A549 (cell line): ENCODE results near the gene HIKESHI. TPM values are rescaled to one million over a fixed set of nuclear protein-coding genes. Genes with fewer than 3 reads are reported as not detected.

Experiments used
- ATAC-seq, 2 experiments: fragments of 200-7000 bp in 1 of 2; fragments of >200 bp in 1 of 2; cut with Nextera tagmentation in 1 of 2; cut with Tn5 transposase in 1 of 2; 3 replicates each; pipeline versions ENCODE4 v1.8.0 to v1.9.1; 2018 to 2020; ENCODE audit warnings: mild to moderate bottlenecking in 1 of 2, moderate library complexity in 1 of 2
- CTCF ChIA-PET: fragments of 300-600 bp; sonication (Branson Sonifier 250); formaldehyde crosslinking; extraction: SDS; loops from one replicate; lab custom pipeline; 2021; ENCODE audit warnings: antibody characterized with exemption, inconsistent platforms; lab: Yijun Ruan, JAX
- POLR2A ChIA-PET: fragments of 350-600 bp; formaldehyde crosslinking; extraction: SDS; loops from one replicate; lab custom pipeline; 2021; ENCODE audit warnings: antibody characterized with exemption, inconsistent platforms; lab: Yijun Ruan, JAX
- DNase-seq, 2 experiments: peaks; one replicate each; pipeline versions ENCODE4 v3.0.0 to v3.0.0-alpha.2; 2011 to 2016; ENCODE audit warnings: low read depth in 1 of 2, low spot score in 1 of 2
- FAIRE-seq: peaks from 2 replicates; lab custom pipeline; 2011; peaks lifted over from hg19 to GRCh38; lab: Jason Lieb, UNC
- H3K27ac ChIP-seq, 2 experiments: fragments of >200 bp; sonication (Bioruptor Twin); formaldehyde crosslinking; 3 replicates each; pipeline ENCODE4 v1.5.1; 2016 to 2017
- H3K4me1 ChIP-seq: fragments of >200 bp; sonication (Bioruptor Twin); formaldehyde crosslinking; 3 replicates; pipeline ENCODE4 v1.6.1; 2016
- H3K4me2 ChIP-seq: fragments of >200 bp; sonication (Bioruptor Twin); formaldehyde crosslinking; 3 replicates; pipeline ENCODE4 v1.6.1; 2016
- H3K4me3 ChIP-seq: fragments of >200 bp; sonication (Bioruptor Twin); formaldehyde crosslinking; 3 replicates; pipeline ENCODE4 v1.5.1; 2016
- H3K9me3 ChIP-seq: fragments of >200 bp; sonication (Bioruptor Twin); formaldehyde crosslinking; 3 replicates; pipeline ENCODE4 v1.6.1; 2016
- EP300 ChIP-seq, 2 experiments: fragments of >200 bp; sonication (Bioruptor Twin); formaldehyde crosslinking; IDR thresholded peaks; 2 replicates in 1 of 2; 3 replicates in 1 of 2; pipeline ENCODE4 v1.6.1; 2016 to 2017
- ESRRA ChIP-seq: fragments of 150-350 bp; IDR thresholded peaks from 2 replicates; pipeline ENCODE4 v1.6.1; 2014; ENCODE audit warnings: mild to moderate bottlenecking, low read length, borderline replicate concordance
- FOXS1 ChIP-seq: fragments of 250-450 bp; sonication (Bioruptor Pico); IDR thresholded peaks from 2 replicates; pipeline ENCODE4 v1.5.0; 2020; ENCODE audit warnings: mild to moderate bottlenecking, moderate library complexity
- GATA3 ChIP-seq: IDR thresholded peaks from 2 replicates; pipeline ENCODE4 v1.6.1; 2012; ENCODE audit warnings: borderline replicate concordance
- JUN ChIP-seq, 2 experiments: fragments of >200 bp; sonication (Bioruptor Twin); formaldehyde crosslinking; IDR thresholded peaks; 2 replicates in 1 of 2; 3 replicates in 1 of 2; pipeline ENCODE4 v1.6.1; 2016 to 2017
- NFE2L2 ChIP-seq: fragments of 150-350 bp; conservative IDR thresholded peaks from 2 replicates; pipeline ENCODE4 v1.6.1; 2014; ENCODE audit warnings: low read length
- NPAS2 ChIP-seq: fragments of 250-450 bp; sonication (Bioruptor Pico); IDR thresholded peaks from 2 replicates; pipeline ENCODE4 v1.8.0; 2022; ENCODE audit warnings: mild to moderate bottlenecking, moderate library complexity, borderline replicate concordance
- NR3C1 ChIP-seq: fragments of >200 bp; sonication (Bioruptor Twin); formaldehyde crosslinking; IDR thresholded peaks from 3 replicates; pipeline ENCODE4 v1.6.1; 2017
- RCOR1 ChIP-seq: fragments of 150-350 bp; IDR thresholded peaks from 2 replicates; pipeline ENCODE4 v1.6.1; 2014; ENCODE audit warnings: antibody characterized with exemption, low read length, low read depth
- RNF2 ChIP-seq: fragments of 200-600 bp; sonication (generic); IDR thresholded peaks from 2 replicates; pipeline ENCODE4 v1.6.1; 2016; ENCODE audit warnings: low read depth, mild to moderate bottlenecking, antibody characterized with exemption, moderate library complexity, borderline replicate concordance
- SMC3 ChIP-seq: fragments of >200 bp; sonication (Bioruptor Twin); formaldehyde crosslinking; IDR thresholded peaks from 3 replicates; pipeline ENCODE4 v1.6.1; 2018; ENCODE audit warnings: inconsistent platforms
- TFCP2L1 ChIP-seq: fragments of 250-450 bp; sonication (Bioruptor Pico); IDR thresholded peaks from 2 replicates; pipeline ENCODE4 v1.5.0; 2021; ENCODE audit warnings: mild to moderate bottlenecking
- TP53 ChIP-seq: fragments of 250-450 bp; sonication (Bioruptor Pico); IDR thresholded peaks from 2 replicates; pipeline ENCODE4 v1.5.0; 2021; ENCODE audit warnings: mild to moderate bottlenecking, moderate library complexity
- ZC3H11A ChIP-seq: fragments of 450-650 bp; IDR thresholded peaks from 2 replicates; pipeline ENCODE4 v1.6.1; 2014; ENCODE audit warnings: antibody characterized with exemption, mild to moderate bottlenecking
- ZFP36 ChIP-seq: fragments of 450-650 bp; IDR thresholded peaks from 2 replicates; pipeline ENCODE4 v1.6.1; 2014; ENCODE audit warnings: borderline replicate concordance; ENCODE audit not compliant: partially characterized antibody
- WGBS: methylation state at CpG from one replicate; pipeline ENCODE4 v1.1.6; 2017; ENCODE audit errors: missing lambda C conversion rate; 5-methylcytosine and 5-hydroxymethylcytosine counted together
- polyA plus RNA-seq, 4 experiments: library from polyadenylated mRNA; depleted of rRNA in 3 of 4; stranded (reverse); fragments of >200 nt; fragmentation: RNase III in 1 of 4; extraction: RNeasy Plus Mini Kit Qiagen cat#74134 plus additional on column Dnase treatment in 1 of 4; gene quantifications; 2 replicates in 3 of 4; 3 replicates in 1 of 4; pipeline ENCODE4 v1.2.3, GENCODE V29; 2011 to 2017
- TF ChIP-seq, protein P1 (sequence below): fragments of >200 bp; sonication (Bioruptor Twin); formaldehyde crosslinking; IDR thresholded peaks from 3 replicates; pipeline ENCODE4 v1.5.1; 2016
- TF ChIP-seq, protein P2 (sequence below): fragments of 200-600 bp; sonication (generic); IDR thresholded peaks from 2 replicates; pipeline ENCODE4 v1.6.1; 2016; ENCODE audit warnings: antibody characterized with exemption, mild to moderate bottlenecking, moderate library complexity

The HIKESHI gene
- polyA plus RNA-seq, 2 of the 4 experiments (the other 2 are of a cell fraction) = 39.6 to 101 TPM

DNA sequence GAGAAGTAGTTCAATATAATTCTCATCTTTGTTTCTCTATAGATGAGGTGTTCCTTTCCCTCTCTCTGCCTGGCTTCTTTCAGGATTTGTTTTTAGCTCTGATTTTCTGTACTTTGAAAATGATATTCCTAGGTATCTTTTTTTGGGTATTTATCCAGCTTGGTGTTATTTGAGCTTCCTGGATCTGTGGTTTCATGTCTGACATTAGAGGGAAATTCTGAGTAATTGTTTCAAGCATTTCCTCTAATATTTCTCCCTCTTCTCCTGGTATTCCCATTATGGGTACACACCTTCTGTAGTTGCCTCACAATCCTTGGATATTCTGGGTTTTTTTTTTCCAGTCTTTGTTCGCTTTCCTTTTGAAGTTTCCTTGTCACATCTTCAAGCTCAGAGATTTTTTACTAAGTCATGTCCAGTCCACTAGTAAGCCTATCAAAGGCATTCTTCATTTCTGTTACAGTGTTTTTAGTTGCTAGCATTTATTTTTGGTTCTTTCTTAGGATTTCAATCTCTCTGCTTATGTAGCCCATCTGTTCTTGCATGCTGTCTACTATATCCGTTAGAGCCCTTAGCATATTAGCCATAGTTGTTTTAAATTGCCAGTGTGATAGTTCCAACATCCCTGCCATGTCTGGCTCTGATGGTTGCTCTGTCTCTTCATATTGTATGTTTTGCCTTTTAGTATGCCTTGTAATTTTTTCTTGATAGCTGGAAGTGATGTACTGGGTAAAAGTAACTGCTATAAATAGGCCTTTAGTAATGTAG is 78.4 kb downstream of the HIKESHI start:
- CTCF ChIA-PET = no interaction called here
- TF ChIP-seq FOXS1 (CRISPR knock-in tag) (no peak), NFE2L2 (no peak), RCOR1 (no peak), GATA3 (no peak)
- Histone ChIP-seq H3K4me2 (no peak overlapping the region), H3K4me1 (no peaks in the 10 kb centered on the region), H3K27ac (no peak overlapping the region), H3K4me3 (no peak overlapping the region), H3K9me3 (no peaks in the 10 kb centered on the region)
- ATAC-seq (no peak), DNase-seq (no peak), FAIRE-seq (no peak)
- WGBS = 87% methylated on average over 2 of the region's 2 CpGs
- POLR2A ChIA-PET = no interaction called here

DNA sequence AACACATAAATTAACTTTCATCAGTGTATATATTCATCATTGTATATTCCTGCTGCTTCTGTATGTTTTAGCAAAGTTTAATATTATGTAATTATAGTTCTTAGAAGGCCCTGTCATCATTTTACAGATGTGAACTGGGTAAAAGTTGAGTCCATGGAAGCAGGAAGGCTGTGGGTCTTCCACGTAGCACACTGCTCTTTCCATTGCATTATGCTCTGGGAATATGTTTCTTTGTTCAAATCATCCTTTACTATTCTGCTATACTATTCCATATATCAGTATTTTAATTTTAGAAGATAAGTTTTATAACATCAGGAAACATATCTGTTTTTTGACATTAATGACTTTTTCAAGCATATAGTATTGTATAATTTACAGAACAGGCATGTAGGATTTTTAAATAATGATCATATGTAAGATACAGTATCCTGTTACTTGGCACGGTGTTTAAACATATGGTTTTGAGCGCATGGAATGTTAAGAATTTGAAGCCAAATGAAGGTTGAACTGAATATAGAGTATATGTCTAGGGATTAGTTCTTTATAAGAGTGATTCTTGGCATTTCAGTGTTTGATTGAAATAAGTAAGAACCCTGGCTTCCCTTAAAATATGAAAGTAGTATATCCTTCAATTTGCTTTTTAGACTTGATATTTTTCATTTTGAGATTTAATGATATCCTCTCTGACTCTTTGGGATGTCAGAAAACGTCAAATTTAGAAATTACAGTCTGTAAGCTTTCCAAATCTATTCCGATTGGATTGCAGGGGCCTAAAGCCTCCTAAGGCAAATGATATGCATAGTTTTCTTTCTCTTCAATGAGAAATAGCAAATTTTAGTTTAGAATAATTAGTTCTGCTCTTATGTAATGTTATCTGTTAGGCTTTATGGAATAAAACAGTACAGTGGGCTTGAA is 81.3 kb downstream of the HIKESHI start:
- Histone ChIP-seq H3K9me3 (no peaks in the 10 kb centered on the region), H3K4me1 (no peaks in the 10 kb centered on the region), H3K4me3 (no peak overlapping the region), H3K27ac (no peak overlapping the region), H3K4me2 (no peak overlapping the region)
- TF ChIP-seq, protein P1, sequence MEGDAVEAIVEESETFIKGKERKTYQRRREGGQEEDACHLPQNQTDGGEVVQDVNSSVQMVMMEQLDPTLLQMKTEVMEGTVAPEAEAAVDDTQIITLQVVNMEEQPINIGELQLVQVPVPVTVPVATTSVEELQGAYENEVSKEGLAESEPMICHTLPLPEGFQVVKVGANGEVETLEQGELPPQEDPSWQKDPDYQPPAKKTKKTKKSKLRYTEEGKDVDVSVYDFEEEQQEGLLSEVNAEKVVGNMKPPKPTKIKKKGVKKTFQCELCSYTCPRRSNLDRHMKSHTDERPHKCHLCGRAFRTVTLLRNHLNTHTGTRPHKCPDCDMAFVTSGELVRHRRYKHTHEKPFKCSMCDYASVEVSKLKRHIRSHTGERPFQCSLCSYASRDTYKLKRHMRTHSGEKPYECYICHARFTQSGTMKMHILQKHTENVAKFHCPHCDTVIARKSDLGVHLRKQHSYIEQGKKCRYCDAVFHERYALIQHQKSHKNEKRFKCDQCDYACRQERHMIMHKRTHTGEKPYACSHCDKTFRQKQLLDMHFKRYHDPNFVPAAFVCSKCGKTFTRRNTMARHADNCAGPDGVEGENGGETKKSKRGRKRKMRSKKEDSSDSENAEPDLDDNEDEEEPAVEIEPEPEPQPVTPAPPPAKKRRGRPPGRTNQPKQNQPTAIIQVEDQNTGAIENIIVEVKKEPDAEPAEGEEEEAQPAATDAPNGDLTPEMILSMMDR = no peak
- TF ChIP-seq RNF2 (no peak), EP300 (IDR thresholded peaks at IDR 0.05) (no peak), ZFP36 (no peak), TP53 (CRISPR knock-in tag) (no peak), NPAS2 (CRISPR knock-in tag) (no peak), TFCP2L1 (CRISPR knock-in tag) (no peak), JUN (IDR thresholded peaks at IDR 0.05) (no peak), ESRRA (no peak), NR3C1 (no peak), SMC3 (no peak), ZC3H11A (no peak)
- TF ChIP-seq, protein P2, sequence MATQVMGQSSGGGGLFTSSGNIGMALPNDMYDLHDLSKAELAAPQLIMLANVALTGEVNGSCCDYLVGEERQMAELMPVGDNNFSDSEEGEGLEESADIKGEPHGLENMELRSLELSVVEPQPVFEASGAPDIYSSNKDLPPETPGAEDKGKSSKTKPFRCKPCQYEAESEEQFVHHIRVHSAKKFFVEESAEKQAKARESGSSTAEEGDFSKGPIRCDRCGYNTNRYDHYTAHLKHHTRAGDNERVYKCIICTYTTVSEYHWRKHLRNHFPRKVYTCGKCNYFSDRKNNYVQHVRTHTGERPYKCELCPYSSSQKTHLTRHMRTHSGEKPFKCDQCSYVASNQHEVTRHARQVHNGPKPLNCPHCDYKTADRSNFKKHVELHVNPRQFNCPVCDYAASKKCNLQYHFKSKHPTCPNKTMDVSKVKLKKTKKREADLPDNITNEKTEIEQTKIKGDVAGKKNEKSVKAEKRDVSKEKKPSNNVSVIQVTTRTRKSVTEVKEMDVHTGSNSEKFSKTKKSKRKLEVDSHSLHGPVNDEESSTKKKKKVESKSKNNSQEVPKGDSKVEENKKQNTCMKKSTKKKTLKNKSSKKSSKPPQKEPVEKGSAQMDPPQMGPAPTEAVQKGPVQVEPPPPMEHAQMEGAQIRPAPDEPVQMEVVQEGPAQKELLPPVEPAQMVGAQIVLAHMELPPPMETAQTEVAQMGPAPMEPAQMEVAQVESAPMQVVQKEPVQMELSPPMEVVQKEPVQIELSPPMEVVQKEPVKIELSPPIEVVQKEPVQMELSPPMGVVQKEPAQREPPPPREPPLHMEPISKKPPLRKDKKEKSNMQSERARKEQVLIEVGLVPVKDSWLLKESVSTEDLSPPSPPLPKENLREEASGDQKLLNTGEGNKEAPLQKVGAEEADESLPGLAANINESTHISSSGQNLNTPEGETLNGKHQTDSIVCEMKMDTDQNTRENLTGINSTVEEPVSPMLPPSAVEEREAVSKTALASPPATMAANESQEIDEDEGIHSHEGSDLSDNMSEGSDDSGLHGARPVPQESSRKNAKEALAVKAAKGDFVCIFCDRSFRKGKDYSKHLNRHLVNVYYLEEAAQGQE = no peak
- POLR2A ChIA-PET = no interaction called here
- CTCF ChIA-PET = interaction anchor here (0.7 kb wide), 1 partner anchor 22 kb away, joined by 3 read pairs; no protein-coding TSS in a partner anchor
- 78% methylated on average over 5 of the region's 5 CpGs for WGBS
- DNase-seq (no peak), FAIRE-seq (no peak), ATAC-seq (no peak)
